B cell (primary cell): ENCODE data around the gene RHOH. TPM values are rescaled to one million over a fixed set of nuclear protein-coding genes. Genes with fewer than 3 reads are reported as not detected.

Source experiments
- ATAC-seq: fragments of 200-7000 bp; cut with Tn5 transposase; one replicate; pipeline ENCODE4 v1.10.0; 2021; ENCODE audit warnings: low read depth, mild to moderate bottlenecking, moderate number of reproducible peaks, moderate library complexity
- CTCF ChIA-PET: fragments of 350-600 bp; sonication (Branson Sonifier 250); formaldehyde crosslinking; loops from one replicate; lab custom pipeline; 2021; ENCODE audit warnings: antibody characterized with exemption, inconsistent platforms; lab: Charles Lee
- POLR2A ChIA-PET: fragments of 350-600 bp; sonication (Branson Sonifier 250); formaldehyde crosslinking; loops from one replicate; lab custom pipeline; 2021; ENCODE audit warnings: antibody characterized with exemption; lab: Charles Lee
- DNase-seq: peaks from one replicate; pipeline ENCODE4 v3.0.0; 2013
- H2AFZ ChIP-seq: 2 replicates; pipeline ENCODE4 v1.6.1; 2012; ENCODE audit warnings: mild to moderate bottlenecking, low read depth, low read length; ENCODE audit not compliant: insufficient read depth, poor library complexity, severe bottlenecking
- H3K27ac ChIP-seq, 2 donors: 1 replicate in 1 of 2; 2 replicates in 1 of 2; pipeline ENCODE4 v1.5.1; 2012 to 2013; ENCODE audit warnings: low read length in 2 of 2, mild to moderate bottlenecking in 2 of 2, moderate library complexity in 1 of 2
- H3K27me3 ChIP-seq, 4 experiments: fragments of 200-600 bp in 1 of 4; sonication (generic) in 1 of 4; replicated peaks in 1 of 4; 1 replicate in 2 of 4; 2 replicates in 2 of 4; pipeline versions ENCODE4 v1.6.1 to v1.7.0; 2013 to 2016; ENCODE audit warnings: low read length in 3 of 4, mild to moderate bottlenecking in 2 of 4, mixed read lengths in 1 of 4, moderate library complexity in 1 of 4; ENCODE audit not compliant: insufficient read depth in 4 of 4, control insufficient read depth in 3 of 4; ENCODE audit errors: control extremely low read depth in 1 of 4
- H3K36me3 ChIP-seq, 2 experiments: replicated peaks in 1 of 2; 1 replicate in 1 of 2; 2 replicates in 1 of 2; pipeline versions ENCODE4 v1.6.1 to v1.7.1; 2013; ENCODE audit warnings: low read length in 1 of 2; ENCODE audit not compliant: insufficient read depth in 2 of 2, control insufficient read depth in 1 of 2; ENCODE audit errors: control extremely low read depth in 1 of 2, extremely low read depth in 1 of 2
- H3K4me1 ChIP-seq, 2 donors: fragments of 200-600 bp in 1 of 2; sonication (generic) in 1 of 2; 1 replicate in 1 of 2; 2 replicates in 1 of 2; pipeline versions ENCODE4 v1.5.1 to v1.6.1; 2013 to 2017; ENCODE audit warnings: low read length in 2 of 2; ENCODE audit not compliant: control insufficient read depth in 2 of 2, insufficient read depth in 2 of 2
- H3K4me2 ChIP-seq: replicated peaks from 2 replicates; pipeline ENCODE3; 2012; ENCODE audit warnings: mild to moderate bottlenecking, low read depth, low read length; ENCODE audit not compliant: poor library complexity, severe bottlenecking
- H3K4me3 ChIP-seq, 5 experiments: fragments of 200-600 bp in 1 of 5; sonication (generic) in 1 of 5; 1 replicate in 3 of 5; 2 replicates in 2 of 5; pipeline versions ENCODE4 v1.5.1 to v1.7.0; 2011 to 2016; ENCODE audit warnings: low read length in 4 of 5, mild to moderate bottlenecking in 4 of 5, low read depth in 2 of 5, control low read depth in 1 of 5, moderate library complexity in 1 of 5; ENCODE audit not compliant: insufficient read depth in 1 of 5; ENCODE audit errors: control extremely low read depth in 1 of 5, extremely low read depth in 1 of 5
- H3K79me2 ChIP-seq: fragments of 200-600 bp; sonication (generic); one replicate; pipeline ENCODE4 v1.6.0; 2016; ENCODE audit warnings: low read length; ENCODE audit not compliant: control insufficient read depth, insufficient read depth
- H3K9ac ChIP-seq: fragments of 200-600 bp; sonication (generic); 2 replicates; pipeline ENCODE4 v1.6.1; 2017; ENCODE audit warnings: mild to moderate bottlenecking, low read length, moderate library complexity
- H3K9me3 ChIP-seq, 3 donors: one replicate each; pipeline versions ENCODE4 v1.6.1 to v1.7.1; 2013; ENCODE audit warnings: low read length in 2 of 3; ENCODE audit not compliant: control insufficient read depth in 2 of 3, insufficient read depth in 1 of 3; ENCODE audit errors: control extremely low read depth in 1 of 3
- H4K20me1 ChIP-seq: 2 replicates; pipeline ENCODE4 v1.6.0; 2012; ENCODE audit warnings: mild to moderate bottlenecking, low read length; ENCODE audit not compliant: insufficient read depth, control insufficient read depth, poor library complexity, severe bottlenecking
- H3K27ac Mint-ChIP-seq: one replicate; pipeline ENCODE4 v1.8.0; 2021; ENCODE audit warnings: mixed read lengths
- H3K27me3 Mint-ChIP-seq: one replicate; pipeline ENCODE4 v1.8.0; 2021; ENCODE audit warnings: mixed read lengths
- H3K4me1 Mint-ChIP-seq: one replicate; pipeline ENCODE4 v1.8.0; 2021; ENCODE audit warnings: mixed read lengths
- H3K4me3 Mint-ChIP-seq: one replicate; pipeline ENCODE4 v1.8.0; 2021; ENCODE audit warnings: mixed read lengths
- H3K9me3 Mint-ChIP-seq: one replicate; pipeline ENCODE4 v1.8.0; 2022; ENCODE audit warnings: mixed read lengths; ENCODE audit not compliant: insufficient read depth
- EZH2 ChIP-seq: IDR thresholded peaks from 2 replicates; pipeline ENCODE4 v1.6.1; 2012; ENCODE audit warnings: borderline replicate concordance, low read depth, mild to moderate bottlenecking, moderate library complexity, low read length; ENCODE audit not compliant: insufficient read depth, poor library complexity, severe bottlenecking
- WGBS: methylation state at CpG from one replicate; pipeline ENCODE4 v1.1.5; 2013; ENCODE audit warnings: missing lambda C conversion rate; ENCODE audit not compliant: insufficient coverage; 5-methylcytosine and 5-hydroxymethylcytosine counted together
- intact Hi-C: fragments of 100-400 bp; cut with micrococcal nuclease; formaldehyde crosslinking; loops from one replicate; pipeline ENCODE4 v1.10.0; 2022
- polyA plus RNA-seq: library from polyadenylated mRNA; depleted of rRNA; stranded (reverse); fragments of >200 nt; gene quantifications from 2 replicates; pipeline ENCODE4 v1.2.3, GENCODE V29; 2012
- total RNA-seq, 2 donors: library from RNA; stranded (reverse); fragments of 120-200 nt in 1 of 2; gene quantifications; 1 replicate in 1 of 2; 2 replicates in 1 of 2; pipeline versions ENCODE4 v1.2.3 to v1.2.4, GENCODE V29; 2013 to 2022
- TF ChIP-seq, protein P1 (sequence below): fragments of 200-600 bp; IDR thresholded peaks from one replicate; pipeline ENCODE4 v1.8.0; 2022; ENCODE audit warnings: antibody characterized with exemption, mild to moderate bottlenecking

Gene RHOH
- total and polyA plus RNA-seq, 2 donors (not counting 1 experiment from before 2014, with no cell fraction given), result 118 to 209 TPM

- DNase-seq (no peak), ATAC-seq (no peak)
- intact Hi-C loops, result loop anchor here (5.0 kb wide), 1 partner anchor 73 kb away; no protein-coding TSS in a partner anchor
- H3K4me3 Mint-ChIP-seq, result peak overlapping the region; percentile 38
- no peak for TF ChIP-seq EZH2
- TF ChIP-seq, protein P1, sequence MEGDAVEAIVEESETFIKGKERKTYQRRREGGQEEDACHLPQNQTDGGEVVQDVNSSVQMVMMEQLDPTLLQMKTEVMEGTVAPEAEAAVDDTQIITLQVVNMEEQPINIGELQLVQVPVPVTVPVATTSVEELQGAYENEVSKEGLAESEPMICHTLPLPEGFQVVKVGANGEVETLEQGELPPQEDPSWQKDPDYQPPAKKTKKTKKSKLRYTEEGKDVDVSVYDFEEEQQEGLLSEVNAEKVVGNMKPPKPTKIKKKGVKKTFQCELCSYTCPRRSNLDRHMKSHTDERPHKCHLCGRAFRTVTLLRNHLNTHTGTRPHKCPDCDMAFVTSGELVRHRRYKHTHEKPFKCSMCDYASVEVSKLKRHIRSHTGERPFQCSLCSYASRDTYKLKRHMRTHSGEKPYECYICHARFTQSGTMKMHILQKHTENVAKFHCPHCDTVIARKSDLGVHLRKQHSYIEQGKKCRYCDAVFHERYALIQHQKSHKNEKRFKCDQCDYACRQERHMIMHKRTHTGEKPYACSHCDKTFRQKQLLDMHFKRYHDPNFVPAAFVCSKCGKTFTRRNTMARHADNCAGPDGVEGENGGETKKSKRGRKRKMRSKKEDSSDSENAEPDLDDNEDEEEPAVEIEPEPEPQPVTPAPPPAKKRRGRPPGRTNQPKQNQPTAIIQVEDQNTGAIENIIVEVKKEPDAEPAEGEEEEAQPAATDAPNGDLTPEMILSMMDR, result no peak
- H4K20me1 ChIP-seq, result peaks cover 92% of the 10 kb centered on the region
- peaks cover 100% of the 10 kb centered on the region for H3K79me2 ChIP-seq
- WGBS, result 98% methylated on average over 4 of the region's 5 CpGs
- no peaks in the 10 kb centered on the region for H3K27me3 ChIP-seq
- peaks cover 9 to 51% of the 10 kb centered on the region in 2 experiments for H3K36me3 ChIP-seq
- no peaks in the 10 kb centered on the region for H3K9me3 ChIP-seq
- no peak overlapping the region for H3K4me3 ChIP-seq
- H3K4me2 ChIP-seq, result peak overlapping the region; percentile 32
- H3K9ac ChIP-seq, result no peak overlapping the region
- ChIA-PET POLR2A (interaction anchor here (0.6 to 1.8 kb wide), 3 partner anchors 14 to 83 kb away, joined by 3 to 4 read pairs (median 3); no protein-coding TSS in a partner anchor), CTCF (interaction anchor here (1.1 to 14.0 kb wide), 5 partner anchors 12 to 95 kb away, joined by 3 to 135 read pairs (median 7); no protein-coding TSS in a partner anchor)
- no peaks in the 10 kb centered on the region for H3K27me3 Mint-ChIP-seq
- peak overlapping the region in 1 of 2 donors; percentile 59 for H3K27ac ChIP-seq
- H3K27ac Mint-ChIP-seq, result peak overlapping the region; percentile 83
- H2AFZ ChIP-seq, result no peak overlapping the region
- no peaks in the 10 kb centered on the region for H3K9me3 Mint-ChIP-seq
- peaks cover 87% of the 10 kb centered on the region for H3K4me1 Mint-ChIP-seq
- H3K4me1 ChIP-seq, result peaks cover 73 to 83% of the 10 kb centered on the region in 2 donors
Observed at GRCh38 chr4:40225497-40225896, 28.7 kb downstream of the RHOH start.

DNA sequence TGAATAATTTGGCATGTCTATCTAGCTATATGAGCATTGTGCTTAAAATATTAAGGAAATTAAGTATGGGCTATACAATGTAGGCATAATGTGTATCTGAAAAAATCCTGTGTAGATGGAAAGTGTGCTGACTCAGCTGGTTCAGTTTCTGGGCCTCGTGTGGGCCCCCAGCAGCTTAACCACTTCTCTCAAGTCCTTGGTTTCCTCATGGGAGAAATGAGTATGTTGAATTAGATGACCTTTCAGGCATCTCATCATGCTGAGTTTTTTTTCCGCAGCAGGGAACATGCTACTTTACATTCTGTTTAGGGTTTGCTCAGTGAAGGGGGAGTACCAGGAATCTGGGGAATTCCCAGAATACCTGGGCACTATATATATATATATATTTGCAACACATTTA, 30.5 kb downstream of the RHOH start:
- peak overlapping the region; percentile 78 for H3K27ac Mint-ChIP-seq

More for the DNA sequence above, 30.5 kb downstream of the RHOH start:
- intact Hi-C loops, result loop anchor here (5.0 kb wide), 1 partner anchor 75 kb away; no protein-coding TSS in a partner anchor
- Histone ChIP-seq H3K4me3 (no peak overlapping the region), H4K20me1 (peaks cover 92% of the 10 kb centered on the region), H2AFZ (no peak overlapping the region), H3K9ac (no peak overlapping the region), H3K27me3 (no peaks in the 10 kb centered on the region), H3K27ac (peak overlapping the region in 1 of 2 donors; percentile 73), H3K36me3 (peaks cover 7 to 53% of the 10 kb centered on the region in 2 experiments), H3K79me2 (peaks cover 100% of the 10 kb centered on the region), H3K9me3 (peaks cover 0 to 3% (median 0%) of the 10 kb centered on the region in 3 donors), H3K4me2 (peak overlapping the region; percentile 41), H3K4me1 (peaks cover 73 to 87% of the 10 kb centered on the region in 2 donors)
- CTCF ChIA-PET, result interaction anchor here (1.1 to 14.0 kb wide), 9 partner anchors 9 to 90 kb away, joined by 3 to 135 read pairs (median 4); no protein-coding TSS in a partner anchor
- Mint-ChIP-seq H3K4me3 (peak overlapping the region; percentile 70), H3K9me3 (no peaks in the 10 kb centered on the region), H3K4me1 (peaks cover 85% of the 10 kb centered on the region), H3K27me3 (no peaks in the 10 kb centered on the region)
- ATAC-seq, result peak; percentile 37
- DNase-seq, result no peak
- WGBS, result no CpG with 5 or more reads among the region's 2 CpGs
- POLR2A ChIA-PET, result interaction anchor here (0.7 to 1.1 kb wide), 2 partner anchors 10 to 73 kb away, joined by 3 to 4 read pairs; no protein-coding TSS in a partner anchor
- TF ChIP-seq EZH2, result no peak
- TF ChIP-seq, protein P1, result no peak
